DND-41 (cell line): ENCODE data around the gene CASP12.

ENCODE experiments used
- CTCF ChIP-seq: IDR thresholded peaks from 2 replicates; pipeline ENCODE4 v1.5.1; 2012; ENCODE audit warnings: borderline replicate concordance, low read length, moderate library complexity, mild to moderate bottlenecking; ENCODE audit not compliant: poor library complexity, severe bottlenecking; ENCODE audit errors: extremely low read depth
- EZH2 ChIP-seq: IDR thresholded peaks from 3 replicates; pipeline ENCODE4 v1.6.1; 2012; ENCODE audit warnings: borderline replicate concordance, low read depth, mild to moderate bottlenecking, moderate library complexity, low read length, inconsistent platforms; ENCODE audit not compliant: severe bottlenecking

GRCh38 chr11:104872393-104872792 lies 25.9 kb downstream of the CASP12 start:
- TF ChIP-seq CTCF (no peak), EZH2 (no peak)
